WI38 (cell line): ENCODE measurements around the gene SPA17.

Experiments
- H3K4me3 ChIP-seq: 2 replicates; pipeline ENCODE4 v1.5.1; 2011; ENCODE audit warnings: low read depth, mild to moderate bottlenecking, control low read depth, low read length
- TF ChIP-seq, protein P1 (sequence below): IDR thresholded peaks from 2 replicates; pipeline ENCODE4 v1.5.1; 2012; ENCODE audit warnings: low read depth, mild to moderate bottlenecking, control low read depth, low read length

The SPA17 gene

GRCh38 chr11:124742555-124742954, 68.9 kb downstream of the SPA17 start:
- no peak overlapping the region for H3K4me3 ChIP-seq
- TF ChIP-seq, protein P1, sequence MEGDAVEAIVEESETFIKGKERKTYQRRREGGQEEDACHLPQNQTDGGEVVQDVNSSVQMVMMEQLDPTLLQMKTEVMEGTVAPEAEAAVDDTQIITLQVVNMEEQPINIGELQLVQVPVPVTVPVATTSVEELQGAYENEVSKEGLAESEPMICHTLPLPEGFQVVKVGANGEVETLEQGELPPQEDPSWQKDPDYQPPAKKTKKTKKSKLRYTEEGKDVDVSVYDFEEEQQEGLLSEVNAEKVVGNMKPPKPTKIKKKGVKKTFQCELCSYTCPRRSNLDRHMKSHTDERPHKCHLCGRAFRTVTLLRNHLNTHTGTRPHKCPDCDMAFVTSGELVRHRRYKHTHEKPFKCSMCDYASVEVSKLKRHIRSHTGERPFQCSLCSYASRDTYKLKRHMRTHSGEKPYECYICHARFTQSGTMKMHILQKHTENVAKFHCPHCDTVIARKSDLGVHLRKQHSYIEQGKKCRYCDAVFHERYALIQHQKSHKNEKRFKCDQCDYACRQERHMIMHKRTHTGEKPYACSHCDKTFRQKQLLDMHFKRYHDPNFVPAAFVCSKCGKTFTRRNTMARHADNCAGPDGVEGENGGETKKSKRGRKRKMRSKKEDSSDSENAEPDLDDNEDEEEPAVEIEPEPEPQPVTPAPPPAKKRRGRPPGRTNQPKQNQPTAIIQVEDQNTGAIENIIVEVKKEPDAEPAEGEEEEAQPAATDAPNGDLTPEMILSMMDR, result no peak

- TF ChIP-seq, protein P1, result no peak
- H3K4me3 ChIP-seq, result no peak overlapping the region
Measured at GRCh38 chr11:124743050-124743449, 69.3 kb downstream of the SPA17 start.

- TF ChIP-seq, protein P1, result no peak
- H3K4me3 ChIP-seq, result no peak overlapping the region
Measured at GRCh38 chr11:124745270-124745834, 71.6 kb downstream of the SPA17 start.

- TF ChIP-seq, protein P1, result no peak
- peak overlapping the region; percentile 68 for H3K4me3 ChIP-seq
Measured at GRCh38 chr11:124745835-124746620, 72.3 kb downstream of the SPA17 start.

GRCh38 chr11:124746621-124747243, 73.0 kb downstream of the SPA17 start:
- TF ChIP-seq, protein P1, result peak; percentile 55; the same call in 1 of the 2 replicates
- peak overlapping the region; percentile 68 for H3K4me3 ChIP-seq
